GM18870 (cell line): ENCODE results near the gene CALML3.

ENCODE experiments used
- ATAC-seq: cut with Tn5 transposase; IDR thresholded peaks from one replicate; pipeline ENCODE4 v1.9.1; 2021; ENCODE audit warnings: moderate library complexity; ENCODE audit not compliant: unreplicated experiment

CALML3 gene

GRCh38 chr10:5565671-5566581, 41.2 kb downstream of the CALML3 start:
- no peak for ATAC-seq

GRCh38 chr10:5566614-5567013, 41.9 kb downstream of the CALML3 start:
- no peak for ATAC-seq

GRCh38 chr10:5567477-5567876, 42.7 kb downstream of the CALML3 start:
- ATAC-seq: no peak

GRCh38 chr10:5568984-5569383, 44.2 kb downstream of the CALML3 start:
- ATAC-seq: no peak

GRCh38 chr10:5569568-5569967, 44.8 kb downstream of the CALML3 start:
- no peak for ATAC-seq

GRCh38 chr10:5570007-5570655, 45.4 kb downstream of the CALML3 start:
- ATAC-seq: no peak

- ATAC-seq: no peak
Measured at GRCh38 chr10:5570979-5571810, 46.4 kb downstream of the CALML3 start.

GRCh38 chr10:5571826-5572225, 47.1 kb downstream of the CALML3 start:
- ATAC-seq: no peak

- ATAC-seq: no peak
Measured at GRCh38 chr10:5573319-5573950, 48.7 kb downstream of the CALML3 start.

- ATAC-seq: no peak
Measured at GRCh38 chr10:5573968-5574641, 49.3 kb downstream of the CALML3 start.

GRCh38 chr10:5574642-5575131, 49.9 kb downstream of the CALML3 start:
- ATAC-seq: no peak

GRCh38 chr10:5575144-5575481, 50.4 kb downstream of the CALML3 start:
- no peak for ATAC-seq

GRCh38 chr10:5575482-5576153, 50.9 kb downstream of the CALML3 start:
- no peak for ATAC-seq

- ATAC-seq: no peak
Measured at GRCh38 chr10:5576154-5576748, 51.5 kb downstream of the CALML3 start.
